Measurements from ENCODE around the gene POLR2H. TPM values are rescaled to one million over a fixed set of nuclear protein-coding genes. Genes with fewer than 3 reads are reported as not detected.
A peak's percentile ranks its signal among the peaks of the same experiment; 100 is the strongest.

The POLR2H gene
- total RNA-seq, 4 donors from 2014 or later: 42.4 to 116 (median 66.2) TPM

- Histone ChIP-seq H3K36me3 (peaks cover 100% of the 10 kb centered on the region), H3K9me3 (no peaks in the 10 kb centered on the region), H3K27me3 (no peaks in the 10 kb centered on the region), H3K4me1 (peaks cover 11% of the 10 kb centered on the region), H3K4me3 (no peak overlapping the region), H3K27ac (no peak overlapping the region)
- 57% methylated on average over 3 of the region's 3 CpGs for WGBS
- TF ChIP-seq POLR2AphosphoS5 (IDR thresholded peaks at IDR 0.05) (no peak), EP300 (IDR thresholded peaks at IDR 0.05) (no peak), POLR2A (IDR thresholded peaks at IDR 0.05) (no peak), CTCF (IDR thresholded peaks at IDR 0.05) (no peak)
- DNase-seq (ENCODE audit: low spot score in 2 of 2): no peak
These were observed 33.0 kb upstream of the POLR2H start for GRCh38 chr3:184328516-184328915.

- Histone ChIP-seq H3K27ac (peak overlapping the region; percentile 46), H3K27me3 (no peaks in the 10 kb centered on the region), H3K36me3 (peaks cover 75% of the 10 kb centered on the region), H3K4me1 (peaks cover 38% of the 10 kb centered on the region), H3K4me3 (no peak overlapping the region), H3K9me3 (no peaks in the 10 kb centered on the region)
- TF ChIP-seq POLR2A (IDR thresholded peaks at IDR 0.05) (no peak), EP300 (IDR thresholded peaks at IDR 0.05) (no peak), POLR2AphosphoS5 (IDR thresholded peaks at IDR 0.05) (no peak), CTCF (IDR thresholded peaks at IDR 0.05) (no peak)
- no peak for DNase-seq (ENCODE audit: low spot score in 2 of 2)
- WGBS: 67% methylated on average over 10 of the region's 10 CpGs
These were observed 29.0 kb upstream of the POLR2H start for GRCh38 chr3:184332370-184333090.

- no peak overlapping the region for H3K4me3 ChIP-seq
- WGBS: 82% methylated on average over 6 of the region's 6 CpGs
- H3K36me3 ChIP-seq: peaks cover 69% of the 10 kb centered on the region
- DNase-seq (ENCODE audit: low spot score in 2 of 2): no peak
- no peaks in the 10 kb centered on the region for H3K27me3 ChIP-seq
- H3K4me1 ChIP-seq: peaks cover 44% of the 10 kb centered on the region
- no peaks in the 10 kb centered on the region for H3K9me3 ChIP-seq
- no peak for TF ChIP-seq POLR2AphosphoS5 (IDR thresholded peaks at IDR 0.05)
- TF ChIP-seq CTCF (IDR thresholded peaks at IDR 0.05): no peak
- TF ChIP-seq EP300 (IDR thresholded peaks at IDR 0.05): no peak
- TF ChIP-seq POLR2A (IDR thresholded peaks at IDR 0.05): no peak
- peak overlapping the region; percentile 46 for H3K27ac ChIP-seq
These were observed 28.3 kb upstream of the POLR2H start for GRCh38 chr3:184333190-184333589.

- TF ChIP-seq POLR2A (IDR thresholded peaks at IDR 0.05): no peak
- no peak for TF ChIP-seq POLR2AphosphoS5 (IDR thresholded peaks at IDR 0.05)
- no peak for TF ChIP-seq EP300 (IDR thresholded peaks at IDR 0.05)
- WGBS: 82% methylated on average over 2 of the region's 3 CpGs
- no peaks in the 10 kb centered on the region for H3K9me3 ChIP-seq
- no peak for DNase-seq (ENCODE audit: low spot score in 2 of 2)
- no peaks in the 10 kb centered on the region for H3K27me3 ChIP-seq
- peaks cover 64% of the 10 kb centered on the region for H3K36me3 ChIP-seq
- no peak overlapping the region for H3K4me3 ChIP-seq
- peaks cover 49% of the 10 kb centered on the region for H3K4me1 ChIP-seq
- peak overlapping the region; percentile 46 for H3K27ac ChIP-seq
These were observed 27.8 kb upstream of the POLR2H start for GRCh38 chr3:184333700-184334099.

- Histone ChIP-seq H3K27ac (peak overlapping the region; percentile 94), H3K27me3 (no peaks in the 10 kb centered on the region), H3K9me3 (no peaks in the 10 kb centered on the region), H3K36me3 (peaks cover 55% of the 10 kb centered on the region), H3K4me3 (no peak overlapping the region), H3K4me1 (peaks cover 59% of the 10 kb centered on the region)
- WGBS: 75% methylated on average over 12 of the region's 15 CpGs
- TF ChIP-seq POLR2AphosphoS5 (IDR thresholded peaks at IDR 0.05) (no peak), POLR2A (IDR thresholded peaks at IDR 0.05) (no peak), CTCF (IDR thresholded peaks at IDR 0.05) (no peak), EP300 (IDR thresholded peaks at IDR 0.05) (no peak)
- DNase-seq (ENCODE audit: low spot score in 2 of 2): no peak
These were observed 26.9 kb upstream of the POLR2H start for GRCh38 chr3:184334470-184335158.
